22Rv1 (cell line): ENCODE results near the gene LRIG1.

Source experiments
- H3K27ac ChIP-seq: fragments of 450-650 bp; 2 replicates; pipeline ENCODE4 v1.5.1; 2017
- CTCF ChIP-seq: fragments of 450-650 bp; IDR thresholded peaks from 2 replicates; pipeline ENCODE4 v1.5.1; 2017; ENCODE audit warnings: mild to moderate bottlenecking
- ZFX ChIP-seq: fragments of 450-650 bp; IDR thresholded peaks from 2 replicates; pipeline ENCODE4 v1.6.1; 2017; ENCODE audit warnings: antibody characterized with exemption, borderline replicate concordance

Gene LRIG1

GRCh38 chr3:66504850-66505641 lies 4.2 kb upstream of the LRIG1 start:
- TF ChIP-seq CTCF (no peak), ZFX (no peak)
- H3K27ac ChIP-seq, result no peak overlapping the region

GRCh38 chr3:66502981-66503380 lies 2.2 kb upstream of the LRIG1 start:
- H3K27ac ChIP-seq, result no peak overlapping the region
- TF ChIP-seq ZFX, result no peak
- TF ChIP-seq CTCF, result no peak

GRCh38 chr3:66502245-66502874 lies 1.5 kb upstream of the LRIG1 start:
- no peak overlapping the region for H3K27ac ChIP-seq
- TF ChIP-seq CTCF, result no peak
- no peak for TF ChIP-seq ZFX

- TF ChIP-seq CTCF, result no peak
- no peak for TF ChIP-seq ZFX
- no peak overlapping the region for H3K27ac ChIP-seq
Measured at GRCh38 chr3:66501483-66502244, 842 bp upstream of the LRIG1 start.

- H3K27ac ChIP-seq, result peak overlapping the region; percentile 53
- TF ChIP-seq ZFX, result no peak
- TF ChIP-seq CTCF, result no peak
Measured at GRCh38 chr3:66499881-66500575, 794 bp downstream of the LRIG1 start.

- no peak overlapping the region for H3K27ac ChIP-seq
- no peak for TF ChIP-seq CTCF
- TF ChIP-seq ZFX, result no peak
Measured at GRCh38 chr3:66498687-66499621, 1.9 kb downstream of the LRIG1 start.
